Tibial nerve (tissue), 4 donors: ENCODE data around the gene PIGZ.

ENCODE experiments used
- EP300 ChIP-seq, 2 donors: sonication (generic); formaldehyde crosslinking; IDR thresholded peaks; one replicate each; pipeline ENCODE4 v1.6.1; 2017; ENCODE audit warnings: antibody characterized with exemption in 2 of 2, mild to moderate bottlenecking in 1 of 2
- POLR2A ChIP-seq, 2 donors: fragments of 450-650 bp; IDR thresholded peaks; one replicate each; pipeline ENCODE4 v1.6.1; 2017; ENCODE audit warnings: antibody characterized with exemption in 2 of 2, mild to moderate bottlenecking in 2 of 2, moderate library complexity in 2 of 2
- TF ChIP-seq, protein P1 (sequence below), 5 experiments: fragments of 200-600 bp in 3 of 5; fragments of 450-650 bp in 2 of 5; sonication (generic) in 3 of 5; IDR thresholded peaks; one replicate each; pipeline ENCODE4 v1.5.1; 2016 to 2019; ENCODE audit warnings: antibody characterized with exemption in 5 of 5, mild to moderate bottlenecking in 3 of 5, moderate library complexity in 2 of 5

DNA sequence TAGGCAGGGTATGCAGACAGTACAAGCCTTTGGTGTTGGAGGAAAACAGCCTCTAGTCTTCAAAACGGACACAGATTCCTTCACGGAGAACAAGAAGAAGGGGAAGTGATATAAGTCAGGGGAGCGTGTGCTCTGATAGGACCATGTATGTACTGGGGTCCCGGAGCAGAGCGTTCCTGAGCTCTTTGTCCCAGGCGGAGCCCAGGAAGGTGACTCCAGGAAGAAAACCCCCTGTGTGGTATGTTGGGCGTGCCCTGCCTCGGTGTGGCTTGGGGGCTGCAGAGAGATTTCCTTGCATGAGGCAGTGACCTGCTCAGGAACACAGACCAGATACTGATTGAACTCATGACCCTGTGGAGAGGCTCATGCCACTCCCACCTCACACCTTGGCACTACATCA is 39.3 kb upstream of the PIGZ start:
- TF ChIP-seq, protein P1, sequence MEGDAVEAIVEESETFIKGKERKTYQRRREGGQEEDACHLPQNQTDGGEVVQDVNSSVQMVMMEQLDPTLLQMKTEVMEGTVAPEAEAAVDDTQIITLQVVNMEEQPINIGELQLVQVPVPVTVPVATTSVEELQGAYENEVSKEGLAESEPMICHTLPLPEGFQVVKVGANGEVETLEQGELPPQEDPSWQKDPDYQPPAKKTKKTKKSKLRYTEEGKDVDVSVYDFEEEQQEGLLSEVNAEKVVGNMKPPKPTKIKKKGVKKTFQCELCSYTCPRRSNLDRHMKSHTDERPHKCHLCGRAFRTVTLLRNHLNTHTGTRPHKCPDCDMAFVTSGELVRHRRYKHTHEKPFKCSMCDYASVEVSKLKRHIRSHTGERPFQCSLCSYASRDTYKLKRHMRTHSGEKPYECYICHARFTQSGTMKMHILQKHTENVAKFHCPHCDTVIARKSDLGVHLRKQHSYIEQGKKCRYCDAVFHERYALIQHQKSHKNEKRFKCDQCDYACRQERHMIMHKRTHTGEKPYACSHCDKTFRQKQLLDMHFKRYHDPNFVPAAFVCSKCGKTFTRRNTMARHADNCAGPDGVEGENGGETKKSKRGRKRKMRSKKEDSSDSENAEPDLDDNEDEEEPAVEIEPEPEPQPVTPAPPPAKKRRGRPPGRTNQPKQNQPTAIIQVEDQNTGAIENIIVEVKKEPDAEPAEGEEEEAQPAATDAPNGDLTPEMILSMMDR (IDR thresholded peaks at IDR 0.05), result no peak
- no peak for TF ChIP-seq EP300 (IDR thresholded peaks at IDR 0.05)
- no peak for TF ChIP-seq POLR2A (IDR thresholded peaks at IDR 0.05)
